Heart right ventricle (tissue), 16 donors: ENCODE results near the gene BMERB1. TPM values are rescaled to one million over a fixed set of nuclear protein-coding genes. Genes with fewer than 3 reads are reported as not detected.

ENCODE experiments used
- ATAC-seq, 8 donors: fragments of 200-7000 bp; cut with Tn5 transposase; one replicate each; pipeline ENCODE4 v1.9.1; 2020; ENCODE audit warnings: mild to moderate bottlenecking in 8 of 8, moderate library complexity in 8 of 8, moderate number of reproducible peaks in 1 of 8
- DNase-seq, 2 donors: peaks; one replicate each; pipeline ENCODE4 v3.0.0-alpha.2; 2020
- H3K27ac ChIP-seq, 10 donors: fragments of 200-600 bp; sonication (generic) in 2 of 10; one replicate each; pipeline versions ENCODE4 v1.5.0 to v1.8.0; 2020 to 2022; ENCODE audit warnings: mild to moderate bottlenecking in 3 of 10
- H3K27me3 ChIP-seq, 7 donors: fragments of 200-600 bp; one replicate each; pipeline ENCODE4 v1.8.0; 2021 to 2022; ENCODE audit warnings: mild to moderate bottlenecking in 2 of 7
- H3K36me3 ChIP-seq, 9 donors: fragments of 200-600 bp; sonication (generic) in 1 of 9; one replicate each; pipeline versions ENCODE4 v1.5.0 to v1.8.0; 2020 to 2022; ENCODE audit warnings: mild to moderate bottlenecking in 2 of 9
- H3K4me1 ChIP-seq, 9 donors: fragments of 200-600 bp; sonication (generic) in 1 of 9; one replicate each; pipeline versions ENCODE4 v1.5.0 to v1.8.0; 2020 to 2022; ENCODE audit warnings: mild to moderate bottlenecking in 4 of 9
- H3K4me3 ChIP-seq, 10 donors: fragments of 200-600 bp; sonication (generic) in 2 of 10; one replicate each; pipeline versions ENCODE4 v1.5.0 to v1.8.0; 2020 to 2022; ENCODE audit warnings: mild to moderate bottlenecking in 7 of 10, moderate library complexity in 2 of 10
- H3K9me3 ChIP-seq, 11 donors: fragments of 200-600 bp in 10 of 11; sonication (generic) in 2 of 11; one replicate each; pipeline versions ENCODE4 v1.5.0 to v1.8.0; 2013 to 2022; ENCODE audit warnings: mild to moderate bottlenecking in 2 of 11, control low read depth in 1 of 11, moderate library complexity in 1 of 11
- CTCF ChIP-seq, 9 donors: fragments of 200-600 bp; sonication (generic) in 2 of 9; IDR thresholded peaks; one replicate each; pipeline versions ENCODE4 v1.5.0 to v1.8.0; 2021 to 2022; ENCODE audit warnings: antibody characterized with exemption in 9 of 9, mild to moderate bottlenecking in 5 of 9, moderate library complexity in 1 of 9
- WGBS, 2 donors: extraction: QIAGEN DNeasy Blood & Tissue Kit; methylation state at CpG; one replicate each; pipeline ENCODE4 v1.1.7; 2013; ENCODE audit warnings: inconsistent platforms in 1 of 2; 5-methylcytosine and 5-hydroxymethylcytosine counted together
- intact Hi-C, 10 donors: fragments of 100-400 bp; cut with DNase I; formaldehyde crosslinking; loops; one replicate each; pipeline versions ENCODE4 v1.11.1 to v1.14.2; 2022
- polyA plus RNA-seq, 2 donors: library from polyadenylated mRNA; stranded (reverse); fragments of 200-250 nt; gene quantifications; one replicate each; pipeline ENCODE4 v1.2.3, GENCODE V29; 2013
- total RNA-seq, 10 donors: library from RNA; stranded (reverse); fragmentation: NEBNext Ultra II Directional in 3 of 10; extraction: Animal tissue kit (Norgen Biotek cat#: 25700) in 3 of 10; gene quantifications; one replicate each; pipeline versions ENCODE4 v1.2.1 to v1.2.4, GENCODE V29; 2021 to 2023
- donor health status: Arrhythmogenic right ventricular cardiomyopathy.
- donor health status: ischemic (EF 13 %, LVEDD 7.1; RV severe dilation, severe dysfunction).
- donor health status: healthy with polysubstance abuse.
- donor health status: DM: no; HTN: yes; CAD: no.
- donor health status: DM: no; HTN: no; CAD: no.
- donor health status: ischemic (EF 25% LVEDD 6.9; RV normal size, moderate dysfunction).
- donor health status: ischemic (EF 25% LVEDD 5.7; RV mildly dilated, moderate dysfunction).
- donor health status: healthy.
- donor health status: DM: yes; HTN: yes; CAD: no.
- donor health status: Ischemic cardiomyopathy.
- donor health status: ischemic (EF 35%, LVEDD 5.7; RV mildly dilated, moderate dysfunction).
- donor health status: nonischemic (EF 11% LVEDD 7.7; RV severe dilation, severe dysfunction).
- donor health status: DM: yes; HTN: yes; CAD: no.
- donor health status: PGD.
- donor health status: ischemic (EF 29% LVEDD 5.4; RV normal size, mild dysfunction).
- donor health status: nonischemic (EF 23%, LVEDD 6.1; RV moderate dilation, normal function).

BMERB1 gene
- total and polyA plus RNA-seq, 12 donors: 16.5 to 121 (median 78.9) TPM

GRCh38 chr16:15435216-15435864 is 952 bp downstream of the BMERB1 start:
- Histone ChIP-seq H3K9me3 (no peaks in the 10 kb centered on the region), H3K27ac (peak overlapping the region in 7 of 10 donors; percentile 72 to 87 (median 81)), H3K36me3 (no peaks in the 10 kb centered on the region), H3K4me1 (peaks cover 3 to 29% (median 9%) of the 10 kb centered on the region in 9 donors), H3K27me3 (peaks cover 0 to 38% (median 0%) of the 10 kb centered on the region in 7 donors), H3K4me3 (peak overlapping the region; percentile 63 to 92 (median 82))
- WGBS, 2 donors: 9 to 10% methylated on average over 22 of the region's 22 CpGs
- ATAC-seq: peak in 5 of 8 donors; percentile 6 to 30 (median 24)
- intact Hi-C loops: loop anchor here in 4 of 10 donors (10.0 kb wide), 4 partner anchors 49 to 179 kb away; no protein-coding TSS in a partner anchor
- TF ChIP-seq CTCF (IDR thresholded peaks at IDR 0.05): no peak
- DNase-seq: no peak

- DNase-seq: no peak
- intact Hi-C loops: loop anchor here in 4 of 10 donors (10.0 kb wide), 4 partner anchors 46 to 176 kb away; no protein-coding TSS in a partner anchor
- Histone ChIP-seq H3K4me3 (no peak overlapping the region), H3K4me1 (peaks cover 3 to 29% (median 11%) of the 10 kb centered on the region in 9 donors), H3K27me3 (peaks cover 0 to 26% (median 0%) of the 10 kb centered on the region in 7 donors), H3K36me3 (no peaks in the 10 kb centered on the region), H3K27ac (peak overlapping the region in 1 of 10 donors; percentile 55), H3K9me3 (no peaks in the 10 kb centered on the region)
- 90 to 96% methylated on average over 4 of the region's 4 CpGs for WGBS, 2 donors
- TF ChIP-seq CTCF (IDR thresholded peaks at IDR 0.05): no peak
- ATAC-seq: no peak
Measured at GRCh38 chr16:15439102-15439501, 4.7 kb downstream of the BMERB1 start.

GRCh38 chr16:15439521-15439920 is 5.1 kb downstream of the BMERB1 start:
- ATAC-seq: no peak
- 86 to 89% methylated on average over 4 of the region's 4 CpGs for WGBS, 2 donors
- H3K27me3 ChIP-seq: peaks cover 0 to 22% (median 0%) of the 10 kb centered on the region in 7 donors

More at GRCh38 chr16:15439521-15439920, 5.1 kb downstream of the BMERB1 start:
- H3K4me3 ChIP-seq: no peak overlapping the region
- no peaks in the 10 kb centered on the region for H3K36me3 ChIP-seq
- intact Hi-C loops: loop anchor here in 4 of 10 donors (10.0 kb wide), 4 partner anchors 45 to 175 kb away; no protein-coding TSS in a partner anchor
- no peak for DNase-seq
- no peaks in the 10 kb centered on the region for H3K9me3 ChIP-seq
- H3K27ac ChIP-seq: peak overlapping the region in 5 of 10 donors; percentile 17 to 55 (median 46)
- peaks cover 3 to 28% (median 11%) of the 10 kb centered on the region in 9 donors for H3K4me1 ChIP-seq
- no peak for TF ChIP-seq CTCF (IDR thresholded peaks at IDR 0.05)
